ENCODE data around the gene ZBTB5.

Gene ZBTB5

GRCh38 chr9:37503736-37504135 is 38.5 kb upstream of the ZBTB5 start:
- Histone ChIP-seq H3K9me3 (ENCODE audit: control insufficient read depth, low read length) (no peaks in the 10 kb centered on the region), H3K36me3 (ENCODE audit: control insufficient read depth, insufficient read depth, low read length) (peaks cover 8% of the 10 kb centered on the region), H3K4me3 (ENCODE audit: low read length) (no peak overlapping the region), H3K4me1 (ENCODE audit: control insufficient read depth, insufficient read depth, low read length) (no peaks in the 10 kb centered on the region), H3K9ac (ENCODE audit: low read length) (no peak overlapping the region), H3K27me3 (ENCODE audit: control insufficient read depth, insufficient read depth, low read length) (no peaks in the 10 kb centered on the region)

GRCh38 chr9:37501957-37502596 is 36.8 kb upstream of the ZBTB5 start:
- Histone ChIP-seq H3K9ac (ENCODE audit: low read length) (no peak overlapping the region), H3K36me3 (ENCODE audit: control insufficient read depth, insufficient read depth, low read length) (peaks cover 8% of the 10 kb centered on the region), H3K27me3 (ENCODE audit: control insufficient read depth, insufficient read depth, low read length) (no peaks in the 10 kb centered on the region)

GRCh38 chr9:37499297-37499696 is 34.0 kb upstream of the ZBTB5 start:
- Histone ChIP-seq H3K9ac (ENCODE audit: low read length) (no peak overlapping the region), H3K36me3 (ENCODE audit: control insufficient read depth, insufficient read depth, low read length) (peaks cover 8% of the 10 kb centered on the region), H3K27me3 (ENCODE audit: control insufficient read depth, insufficient read depth, low read length) (no peaks in the 10 kb centered on the region), H3K4me1 (ENCODE audit: control insufficient read depth, insufficient read depth, low read length) (no peaks in the 10 kb centered on the region), H3K4me3 (ENCODE audit: low read length) (no peak overlapping the region), H3K9me3 (ENCODE audit: control insufficient read depth, low read length) (no peaks in the 10 kb centered on the region)

More at GRCh38 chr9:37501957-37502596, 36.8 kb upstream of the ZBTB5 start:
- no peak overlapping the region for H3K4me3 ChIP-seq (ENCODE audit: low read length)
- no peaks in the 10 kb centered on the region for H3K4me1 ChIP-seq (ENCODE audit: control insufficient read depth, insufficient read depth, low read length)
- no peaks in the 10 kb centered on the region for H3K9me3 ChIP-seq (ENCODE audit: control insufficient read depth, low read length)

- Histone ChIP-seq H3K36me3 (ENCODE audit: control insufficient read depth, insufficient read depth, low read length) (peaks cover 8% of the 10 kb centered on the region), H3K4me3 (ENCODE audit: low read length) (no peak overlapping the region), H3K4me1 (ENCODE audit: control insufficient read depth, insufficient read depth, low read length) (no peaks in the 10 kb centered on the region), H3K9me3 (ENCODE audit: control insufficient read depth, low read length) (no peaks in the 10 kb centered on the region), H3K27me3 (ENCODE audit: control insufficient read depth, insufficient read depth, low read length) (no peaks in the 10 kb centered on the region), H3K9ac (ENCODE audit: low read length) (no peak overlapping the region)
Measured at GRCh38 chr9:37498457-37498856, 33.2 kb upstream of the ZBTB5 start.

GRCh38 chr9:37497320-37497719 is 32.1 kb upstream of the ZBTB5 start:
- H3K27me3 ChIP-seq (ENCODE audit: control insufficient read depth, insufficient read depth, low read length) = no peaks in the 10 kb centered on the region
- no peaks in the 10 kb centered on the region for H3K9me3 ChIP-seq (ENCODE audit: control insufficient read depth, low read length)
- no peaks in the 10 kb centered on the region for H3K4me1 ChIP-seq (ENCODE audit: control insufficient read depth, insufficient read depth, low read length)
- no peak overlapping the region for H3K4me3 ChIP-seq (ENCODE audit: low read length)
- peaks cover 4% of the 10 kb centered on the region for H3K36me3 ChIP-seq (ENCODE audit: control insufficient read depth, insufficient read depth, low read length)
- no peak overlapping the region for H3K9ac ChIP-seq (ENCODE audit: low read length)

GRCh38 chr9:37496020-37496419 is 30.8 kb upstream of the ZBTB5 start:
- Histone ChIP-seq H3K9me3 (ENCODE audit: control insufficient read depth, low read length) (no peaks in the 10 kb centered on the region), H3K9ac (ENCODE audit: low read length) (no peak overlapping the region), H3K4me3 (ENCODE audit: low read length) (no peak overlapping the region), H3K27me3 (ENCODE audit: control insufficient read depth, insufficient read depth, low read length) (no peaks in the 10 kb centered on the region), H3K4me1 (ENCODE audit: control insufficient read depth, insufficient read depth, low read length) (no peaks in the 10 kb centered on the region), H3K36me3 (ENCODE audit: control insufficient read depth, insufficient read depth, low read length) (no peaks in the 10 kb centered on the region)

- Histone ChIP-seq H3K9ac (ENCODE audit: low read length) (no peak overlapping the region), H3K4me1 (ENCODE audit: control insufficient read depth, insufficient read depth, low read length) (no peaks in the 10 kb centered on the region), H3K9me3 (ENCODE audit: control insufficient read depth, low read length) (no peaks in the 10 kb centered on the region), H3K27me3 (ENCODE audit: control insufficient read depth, insufficient read depth, low read length) (no peaks in the 10 kb centered on the region), H3K36me3 (ENCODE audit: control insufficient read depth, insufficient read depth, low read length) (no peaks in the 10 kb centered on the region), H3K4me3 (ENCODE audit: low read length) (no peak overlapping the region)
Measured at GRCh38 chr9:37495571-37495970, 30.3 kb upstream of the ZBTB5 start.

GRCh38 chr9:37491939-37492338 is 26.7 kb upstream of the ZBTB5 start:
- Histone ChIP-seq H3K27me3 (ENCODE audit: control insufficient read depth, insufficient read depth, low read length) (no peaks in the 10 kb centered on the region), H3K9me3 (ENCODE audit: control insufficient read depth, low read length) (no peaks in the 10 kb centered on the region), H3K4me3 (ENCODE audit: low read length) (no peak overlapping the region), H3K9ac (ENCODE audit: low read length) (no peak overlapping the region), H3K36me3 (ENCODE audit: control insufficient read depth, insufficient read depth, low read length) (no peaks in the 10 kb centered on the region), H3K4me1 (ENCODE audit: control insufficient read depth, insufficient read depth, low read length) (peaks cover 3% of the 10 kb centered on the region)

GRCh38 chr9:37486616-37487548 is 21.6 kb upstream of the ZBTB5 start:
- peak overlapping the region; percentile 82 for H3K9ac ChIP-seq (ENCODE audit: low read length)
- no peaks in the 10 kb centered on the region for H3K9me3 ChIP-seq (ENCODE audit: control insufficient read depth, low read length)
- H3K4me3 ChIP-seq (ENCODE audit: low read length) = peak overlapping the region; percentile 81
- no peaks in the 10 kb centered on the region for H3K36me3 ChIP-seq (ENCODE audit: control insufficient read depth, insufficient read depth, low read length)
- no peaks in the 10 kb centered on the region for H3K27me3 ChIP-seq (ENCODE audit: control insufficient read depth, insufficient read depth, low read length)
- peaks cover 20% of the 10 kb centered on the region for H3K4me1 ChIP-seq (ENCODE audit: control insufficient read depth, insufficient read depth, low read length)

- H3K9me3 ChIP-seq (ENCODE audit: control insufficient read depth, low read length) = no peaks in the 10 kb centered on the region
- H3K9ac ChIP-seq (ENCODE audit: low read length) = peak overlapping the region; percentile 82
- H3K4me1 ChIP-seq (ENCODE audit: control insufficient read depth, insufficient read depth, low read length) = peaks cover 20% of the 10 kb centered on the region
- peak overlapping the region; percentile 81 for H3K4me3 ChIP-seq (ENCODE audit: low read length)
- H3K36me3 ChIP-seq (ENCODE audit: control insufficient read depth, insufficient read depth, low read length) = no peaks in the 10 kb centered on the region
- H3K27me3 ChIP-seq (ENCODE audit: control insufficient read depth, insufficient read depth, low read length) = no peaks in the 10 kb centered on the region
Measured at GRCh38 chr9:37486256-37486615, 21.0 kb upstream of the ZBTB5 start.

GRCh38 chr9:37485389-37486255 is 20.4 kb upstream of the ZBTB5 start, which contains the start of gene POLR1E:
POLR1E (plus strand) TSS chr9:37485948; CDS start chr9:37486048, 100 bp downstream.
- Histone ChIP-seq H3K4me3 (ENCODE audit: low read length) (peak within 1 kb of the TSS; percentile 81), H3K27me3 (ENCODE audit: control insufficient read depth, insufficient read depth, low read length) (no peaks in the 10 kb centered on the region), H3K9me3 (ENCODE audit: control insufficient read depth, low read length) (no peaks in the 10 kb centered on the region), H3K9ac (ENCODE audit: low read length) (peak within 1 kb of the TSS; percentile 82), H3K36me3 (ENCODE audit: control insufficient read depth, insufficient read depth, low read length) (no peaks in the 10 kb centered on the region), H3K4me1 (ENCODE audit: control insufficient read depth, insufficient read depth, low read length) (peaks cover 20% of the 10 kb centered on the region)
